NCI-H526 (cell line): Measurements from ENCODE around the gene C1QA.

Experiments used
- DNase-seq, 2 experiments: peaks; one replicate each; lab custom pipeline; 2025; lab: John Stamatoyannopoulos, UW

Gene C1QA

GRCh38 chr1:22612671-22613571, 23.5 kb upstream of the C1QA start:
- peak in 1 of 2 experiments; percentile 15 for DNase-seq

GRCh38 chr1:22613572-22613918, 22.9 kb upstream of the C1QA start:
- no peak for DNase-seq

GRCh38 chr1:22613951-22614350, 22.5 kb upstream of the C1QA start:
- DNase-seq, result no peak

GRCh38 chr1:22615886-22616285, 20.5 kb upstream of the C1QA start:
- DNase-seq, result no peak

GRCh38 chr1:22616571-22616970, 19.9 kb upstream of the C1QA start:
- no peak for DNase-seq

- no peak for DNase-seq
Observed at GRCh38 chr1:22618056-22618455, 18.4 kb upstream of the C1QA start.

GRCh38 chr1:22619252-22619651, 17.2 kb upstream of the C1QA start:
- DNase-seq, result no peak

GRCh38 chr1:22619798-22620197, 16.6 kb upstream of the C1QA start:
- DNase-seq, result no peak

- no peak for DNase-seq
Observed at GRCh38 chr1:22621761-22622160, 14.7 kb upstream of the C1QA start.

- no peak for DNase-seq
Observed at GRCh38 chr1:22625262-22625925, 11.0 kb upstream of the C1QA start.

- peak; percentile 86 to 92 for DNase-seq
Observed at GRCh38 chr1:22626237-22627157, 9.9 kb upstream of the C1QA start.

GRCh38 chr1:22627331-22627730, 9.1 kb upstream of the C1QA start:
- DNase-seq, result peak in 1 of 2 experiments; percentile 75

GRCh38 chr1:22628698-22629444, 7.6 kb upstream of the C1QA start:
- peak in 1 of 2 experiments; percentile 26 for DNase-seq

- DNase-seq, result no peak
Observed at GRCh38 chr1:22629886-22630285, 6.5 kb upstream of the C1QA start.

- no peak for DNase-seq
Observed at GRCh38 chr1:22633697-22634463, 2.5 kb upstream of the C1QA start.

GRCh38 chr1:22635436-22635835, 992 bp upstream of the C1QA start:
- no peak for DNase-seq

GRCh38 chr1:22636927-22637326, 499 bp downstream of the C1QA start:
- peak in 1 of 2 experiments; percentile 42 for DNase-seq

GRCh38 chr1:22637907-22638445, 1.5 kb downstream of the C1QA start:
- no peak for DNase-seq

GRCh38 chr1:22638476-22639234, 2.2 kb downstream of the C1QA start:
- peak in 1 of 2 experiments; percentile 11 for DNase-seq

- DNase-seq, result no peak
Observed at GRCh38 chr1:22639286-22639685, 2.9 kb downstream of the C1QA start.
